Daoy (cell line): Measurements from ENCODE around the gene DUOXA2. TPM values are rescaled to one million over a fixed set of nuclear protein-coding genes. Genes with fewer than 3 reads are reported as not detected.
"Not testable (repeated sequence)": the region's sequence is repeated elsewhere in the genome, so short reads cannot be mapped to it uniquely, and the experiment has no call there.

Experiments used
- DNase-seq: peaks from one replicate; pipeline ENCODE4 v3.0.0-alpha.2; 2015; ENCODE audit warnings: low read depth
- total RNA-seq: library from RNA; depleted of rRNA; stranded (reverse); fragments of >200 nt; shearing (Covaris generic); gene quantifications from 2 replicates; pipeline ENCODE4 v1.2.3, GENCODE V29; 2014

DUOXA2 gene
- total RNA-seq, 1 experiment from 2014 or later = not detected

- no peak for DNase-seq
Observed at GRCh38 chr15:45095661-45096060, 18.5 kb upstream of the DUOXA2 start.

- DNase-seq = no peak
Observed at GRCh38 chr15:45097466-45097865, 16.7 kb upstream of the DUOXA2 start.

- no peak for DNase-seq
Observed at GRCh38 chr15:45099549-45100165, 14.5 kb upstream of the DUOXA2 start.

GRCh38 chr15:45100884-45101625 lies 13.1 kb upstream of the DUOXA2 start:
- no peak for DNase-seq

- DNase-seq = no peak
Observed at GRCh38 chr15:45101749-45102148, 12.4 kb upstream of the DUOXA2 start.

GRCh38 chr15:45102226-45102625 lies 11.9 kb upstream of the DUOXA2 start:
- no peak for DNase-seq

GRCh38 chr15:45104170-45104569 lies 10.0 kb upstream of the DUOXA2 start:
- DNase-seq = not testable (repeated sequence)

- no peak for DNase-seq
Observed at GRCh38 chr15:45105586-45105985, 8.5 kb upstream of the DUOXA2 start.

- DNase-seq = no peak
Observed at GRCh38 chr15:45106002-45106790, 7.9 kb upstream of the DUOXA2 start.

- no peak for DNase-seq
Observed at GRCh38 chr15:45107941-45108630, 6.0 kb upstream of the DUOXA2 start.

- DNase-seq = no peak
Observed at GRCh38 chr15:45110256-45110820, 3.8 kb upstream of the DUOXA2 start.

- DNase-seq = no peak
Observed at GRCh38 chr15:45111390-45112142, 2.6 kb upstream of the DUOXA2 start.

- no peak for DNase-seq
Observed at GRCh38 chr15:45112143-45112590, 2.0 kb upstream of the DUOXA2 start.

- peak; percentile 39 for DNase-seq
Observed at GRCh38 chr15:45112591-45113379, 1.3 kb upstream of the DUOXA2 start.

GRCh38 chr15:45113380-45113990 lies 641 bp upstream of the DUOXA2 start:
- no peak for DNase-seq

- no peak for DNase-seq
Observed at GRCh38 chr15:45114751-45115085, 592 bp downstream of the DUOXA2 start.

GRCh38 chr15:45115312-45115820 lies 1.2 kb downstream of the DUOXA2 start:
- no peak for DNase-seq

GRCh38 chr15:45116006-45116481 lies 1.9 kb downstream of the DUOXA2 start:
- DNase-seq = no peak
